ENCODE measurements around the gene GRAMD4.

DNA sequence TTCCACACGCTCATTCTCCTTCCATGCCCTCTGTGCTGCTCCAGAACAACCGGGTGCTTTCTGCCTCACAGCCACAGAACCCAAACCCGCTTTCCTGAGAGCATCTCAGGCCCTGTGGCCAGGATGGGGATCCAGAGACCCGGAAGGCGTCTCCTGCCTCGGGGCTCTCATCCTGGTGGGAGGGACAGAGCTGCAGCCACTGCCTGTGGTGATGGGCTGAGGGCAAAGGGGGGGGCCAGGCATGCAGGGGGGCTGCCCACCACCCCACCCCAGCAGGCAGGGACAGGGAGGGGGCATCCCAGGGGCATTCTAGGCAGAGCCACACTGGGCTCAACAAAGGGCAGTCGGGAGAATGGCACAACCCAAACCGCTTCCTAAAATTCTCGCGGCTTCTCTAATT lies 76.4 kb downstream of the GRAMD4 start:
- TF ChIP-seq, protein P1, sequence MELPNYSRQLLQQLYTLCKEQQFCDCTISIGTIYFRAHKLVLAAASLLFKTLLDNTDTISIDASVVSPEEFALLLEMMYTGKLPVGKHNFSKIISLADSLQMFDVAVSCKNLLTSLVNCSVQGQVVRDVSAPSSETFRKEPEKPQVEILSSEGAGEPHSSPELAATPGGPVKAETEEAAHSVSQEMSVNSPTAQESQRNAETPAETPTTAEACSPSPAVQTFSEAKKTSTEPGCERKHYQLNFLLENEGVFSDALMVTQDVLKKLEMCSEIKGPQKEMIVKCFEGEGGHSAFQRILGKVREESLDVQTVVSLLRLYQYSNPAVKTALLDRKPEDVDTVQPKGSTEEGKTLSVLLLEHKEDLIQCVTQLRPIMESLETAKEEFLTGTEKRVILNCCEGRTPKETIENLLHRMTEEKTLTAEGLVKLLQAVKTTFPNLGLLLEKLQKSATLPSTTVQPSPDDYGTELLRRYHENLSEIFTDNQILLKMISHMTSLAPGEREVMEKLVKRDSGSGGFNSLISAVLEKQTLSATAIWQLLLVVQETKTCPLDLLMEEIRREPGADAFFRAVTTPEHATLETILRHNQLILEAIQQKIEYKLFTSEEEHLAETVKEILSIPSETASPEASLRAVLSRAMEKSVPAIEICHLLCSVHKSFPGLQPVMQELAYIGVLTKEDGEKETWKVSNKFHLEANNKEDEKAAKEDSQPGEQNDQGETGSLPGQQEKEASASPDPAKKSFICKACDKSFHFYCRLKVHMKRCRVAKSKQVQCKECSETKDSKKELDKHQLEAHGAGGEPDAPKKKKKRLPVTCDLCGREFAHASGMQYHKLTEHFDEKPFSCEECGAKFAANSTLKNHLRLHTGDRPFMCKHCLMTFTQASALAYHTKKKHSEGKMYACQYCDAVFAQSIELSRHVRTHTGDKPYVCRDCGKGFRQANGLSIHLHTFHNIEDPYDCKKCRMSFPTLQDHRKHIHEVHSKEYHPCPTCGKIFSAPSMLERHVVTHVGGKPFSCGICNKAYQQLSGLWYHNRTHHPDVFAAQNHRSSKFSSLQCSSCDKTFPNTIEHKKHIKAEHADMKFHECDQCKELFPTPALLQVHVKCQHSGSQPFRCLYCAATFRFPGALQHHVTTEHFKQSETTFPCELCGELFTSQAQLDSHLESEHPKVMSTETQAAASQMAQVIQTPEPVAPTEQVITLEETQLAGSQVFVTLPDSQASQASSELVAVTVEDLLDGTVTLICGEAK (IDR thresholded peaks at IDR 0.05; ENCODE audit: borderline replicate concordance) = no peak
- TF ChIP-seq, protein P2, sequence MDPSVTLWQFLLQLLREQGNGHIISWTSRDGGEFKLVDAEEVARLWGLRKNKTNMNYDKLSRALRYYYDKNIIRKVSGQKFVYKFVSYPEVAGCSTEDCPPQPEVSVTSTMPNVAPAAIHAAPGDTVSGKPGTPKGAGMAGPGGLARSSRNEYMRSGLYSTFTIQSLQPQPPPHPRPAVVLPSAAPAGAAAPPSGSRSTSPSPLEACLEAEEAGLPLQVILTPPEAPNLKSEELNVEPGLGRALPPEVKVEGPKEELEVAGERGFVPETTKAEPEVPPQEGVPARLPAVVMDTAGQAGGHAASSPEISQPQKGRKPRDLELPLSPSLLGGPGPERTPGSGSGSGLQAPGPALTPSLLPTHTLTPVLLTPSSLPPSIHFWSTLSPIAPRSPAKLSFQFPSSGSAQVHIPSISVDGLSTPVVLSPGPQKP (IDR thresholded peaks at IDR 0.05; ENCODE audit: low read depth, low read length) = no peak
- TF ChIP-seq, protein P3, sequence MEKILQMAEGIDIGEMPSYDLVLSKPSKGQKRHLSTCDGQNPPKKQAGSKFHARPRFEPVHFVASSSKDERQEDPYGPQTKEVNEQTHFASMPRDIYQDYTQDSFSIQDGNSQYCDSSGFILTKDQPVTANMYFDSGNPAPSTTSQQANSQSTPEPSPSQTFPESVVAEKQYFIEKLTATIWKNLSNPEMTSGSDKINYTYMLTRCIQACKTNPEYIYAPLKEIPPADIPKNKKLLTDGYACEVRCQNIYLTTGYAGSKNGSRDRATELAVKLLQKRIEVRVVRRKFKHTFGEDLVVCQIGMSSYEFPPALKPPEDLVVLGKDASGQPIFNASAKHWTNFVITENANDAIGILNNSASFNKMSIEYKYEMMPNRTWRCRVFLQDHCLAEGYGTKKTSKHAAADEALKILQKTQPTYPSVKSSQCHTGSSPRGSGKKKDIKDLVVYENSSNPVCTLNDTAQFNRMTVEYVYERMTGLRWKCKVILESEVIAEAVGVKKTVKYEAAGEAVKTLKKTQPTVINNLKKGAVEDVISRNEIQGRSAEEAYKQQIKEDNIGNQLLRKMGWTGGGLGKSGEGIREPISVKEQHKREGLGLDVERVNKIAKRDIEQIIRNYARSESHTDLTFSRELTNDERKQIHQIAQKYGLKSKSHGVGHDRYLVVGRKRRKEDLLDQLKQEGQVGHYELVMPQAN (conservative IDR thresholded peaks at IDR 0.05) = no peak
- no peak for TF ChIP-seq IKZF1 (conservative IDR thresholded peaks at IDR 0.05)
- TF ChIP-seq, protein P4, sequence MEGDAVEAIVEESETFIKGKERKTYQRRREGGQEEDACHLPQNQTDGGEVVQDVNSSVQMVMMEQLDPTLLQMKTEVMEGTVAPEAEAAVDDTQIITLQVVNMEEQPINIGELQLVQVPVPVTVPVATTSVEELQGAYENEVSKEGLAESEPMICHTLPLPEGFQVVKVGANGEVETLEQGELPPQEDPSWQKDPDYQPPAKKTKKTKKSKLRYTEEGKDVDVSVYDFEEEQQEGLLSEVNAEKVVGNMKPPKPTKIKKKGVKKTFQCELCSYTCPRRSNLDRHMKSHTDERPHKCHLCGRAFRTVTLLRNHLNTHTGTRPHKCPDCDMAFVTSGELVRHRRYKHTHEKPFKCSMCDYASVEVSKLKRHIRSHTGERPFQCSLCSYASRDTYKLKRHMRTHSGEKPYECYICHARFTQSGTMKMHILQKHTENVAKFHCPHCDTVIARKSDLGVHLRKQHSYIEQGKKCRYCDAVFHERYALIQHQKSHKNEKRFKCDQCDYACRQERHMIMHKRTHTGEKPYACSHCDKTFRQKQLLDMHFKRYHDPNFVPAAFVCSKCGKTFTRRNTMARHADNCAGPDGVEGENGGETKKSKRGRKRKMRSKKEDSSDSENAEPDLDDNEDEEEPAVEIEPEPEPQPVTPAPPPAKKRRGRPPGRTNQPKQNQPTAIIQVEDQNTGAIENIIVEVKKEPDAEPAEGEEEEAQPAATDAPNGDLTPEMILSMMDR (IDR thresholded peaks at IDR 0.05 in 2 of 3, conservative IDR thresholded peaks at IDR 0.05 in 1 of 3; ENCODE audit: control insufficient read depth in 2 of 3, extremely low read depth in 1 of 3, insufficient read depth in 1 of 3, low read depth in 3 of 3, low read length in 3 of 3) = no peak
